Natural killer cell (primary cell): Measurements from ENCODE around the gene CALB2. TPM values are rescaled to one million over a fixed set of nuclear protein-coding genes. Genes with fewer than 3 reads are reported as not detected.
"Not testable (repeated sequence)": the region's sequence is repeated elsewhere in the genome, so short reads cannot be mapped to it uniquely, and the experiment has no call there.

ENCODE experiments used
- ATAC-seq, 3 donors: fragments of 150-1000 bp in 2 of 3; fragments of 200-7000 bp in 1 of 3; cut with Tn5 transposase; 1 replicate in 1 of 3; 2 replicates in 2 of 3; pipeline ENCODE4 v1.10.0; 2021; ENCODE audit warnings: mild to moderate bottlenecking in 2 of 3, moderate library complexity in 2 of 3
- DNase-seq, 2 donors: peaks; one replicate each; pipeline versions ENCODE4 v3.0.0 to v3.0.0-alpha.2; 2013 to 2021; ENCODE audit warnings: mixed read lengths in 1 of 2
- H3K27ac ChIP-seq: one replicate; pipeline ENCODE4 v1.5.1; 2013; ENCODE audit warnings: mild to moderate bottlenecking, low read length
- H3K27me3 ChIP-seq: one replicate; pipeline ENCODE4 v1.6.1; 2013; ENCODE audit warnings: low read length; ENCODE audit not compliant: control insufficient read depth, insufficient read depth
- H3K36me3 ChIP-seq: one replicate; pipeline ENCODE4 v1.6.1; 2013; ENCODE audit warnings: low read length; ENCODE audit not compliant: control insufficient read depth, insufficient read depth
- H3K4me1 ChIP-seq: one replicate; pipeline ENCODE4 v1.6.1; 2013; ENCODE audit warnings: low read length; ENCODE audit not compliant: control insufficient read depth, insufficient read depth
- H3K4me3 ChIP-seq: one replicate; pipeline ENCODE4 v1.5.1; 2013; ENCODE audit warnings: low read length
- H3K9me3 ChIP-seq: one replicate; pipeline ENCODE4 v1.6.1; 2013; ENCODE audit warnings: low read length; ENCODE audit not compliant: control insufficient read depth, insufficient read depth
- H3K27ac Mint-ChIP-seq, 2 donors: one replicate each; pipeline ENCODE4 v1.8.0; 2022; ENCODE audit warnings: mild to moderate bottlenecking in 2 of 2, mixed read lengths in 2 of 2, moderate library complexity in 1 of 2
- H3K27me3 Mint-ChIP-seq, 2 donors: one replicate each; pipeline ENCODE4 v1.8.0; 2022; ENCODE audit warnings: low read depth in 2 of 2, mixed read lengths in 2 of 2
- H3K36me3 Mint-ChIP-seq: one replicate; pipeline ENCODE4 v1.8.0; 2022; ENCODE audit warnings: mixed read lengths
- H3K4me1 Mint-ChIP-seq, 2 donors: one replicate each; pipeline ENCODE4 v1.8.0; 2022; ENCODE audit warnings: mixed read lengths in 2 of 2
- H3K4me3 Mint-ChIP-seq: one replicate; pipeline ENCODE4 v1.8.0; 2022; ENCODE audit warnings: mild to moderate bottlenecking, moderate library complexity, mixed read lengths
- H3K9me3 Mint-ChIP-seq, 2 donors: one replicate each; pipeline ENCODE4 v1.8.0; 2022; ENCODE audit warnings: mixed read lengths in 2 of 2
- CTCF ChIP-seq: fragments of 200-600 bp; IDR thresholded peaks from one replicate; pipeline ENCODE4 v1.8.0; 2022; ENCODE audit warnings: antibody characterized with exemption
- WGBS: methylation state at CpG from one replicate; pipeline ENCODE4 v1.1.7; 2013; ENCODE audit warnings: missing lambda C conversion rate; ENCODE audit not compliant: insufficient coverage; 5-methylcytosine and 5-hydroxymethylcytosine counted together
- intact Hi-C: fragments of 100-400 bp; cut with micrococcal nuclease; formaldehyde crosslinking; loops from one replicate; pipeline ENCODE4 v1.14.2; 2022
- total RNA-seq, 4 donors: library from RNA; stranded (reverse); fragments of 120-200 nt in 1 of 4; gene quantifications; one replicate each; pipeline versions ENCODE4 v1.2.3 to v1.2.4, GENCODE V29; 2013 to 2022

Gene CALB2
- total RNA-seq = not detected
- not detected for total RNA-seq (2013)

GRCh38 chr16:71358464-71358998 is at the start of gene CALB2:
TSS of gene CALB2 (plus strand) at chr16:71358723. CDS start at chr16:71358793, 70 bp downstream.
- TF ChIP-seq CTCF = peak; percentile 98
- Mint-ChIP-seq H3K36me3 (no peaks in the 10 kb centered on the region), H3K4me1 (peaks cover 0 to 9% of the 10 kb centered on the region in 2 donors), H3K27me3 (peaks cover 8 to 14% of the 10 kb centered on the region in 2 donors), H3K9me3 (no peaks in the 10 kb centered on the region), H3K4me3 (peak within 1 kb of the TSS; percentile 6), H3K27ac (no peak within 1 kb of the TSS)
- Histone ChIP-seq H3K4me1 (peaks cover 9% of the 10 kb centered on the region), H3K27me3 (peaks cover 8% of the 10 kb centered on the region), H3K36me3 (no peaks in the 10 kb centered on the region), H3K27ac (no peak within 1 kb of the TSS), H3K9me3 (no peaks in the 10 kb centered on the region), H3K4me3 (no peak within 1 kb of the TSS)
- ATAC-seq (peak; percentile 83 to 98 (median 96)), DNase-seq (peak; percentile 69 to 71)
- 3% methylated on average over 53 of the region's 53 CpGs for WGBS
- intact Hi-C loops = loop anchor here (2.0 kb wide), 1 partner anchor 144 kb away; no protein-coding TSS in a partner anchor

- Mint-ChIP-seq H3K9me3 (no peaks in the 10 kb centered on the region), H3K27me3 (peaks cover 42 to 72% of the 10 kb centered on the region in 2 donors), H3K4me3 (no peak overlapping the region), H3K36me3 (no peaks in the 10 kb centered on the region), H3K27ac (no peak overlapping the region), H3K4me1 (peaks cover 8 to 9% of the 10 kb centered on the region in 2 donors)
- TF ChIP-seq CTCF = peak; percentile 80
- peak; percentile 44 to 67 (median 52) for ATAC-seq
- peak in 1 of 2 donors; percentile 66 for DNase-seq
- intact Hi-C loops = loop anchor here (1.0 kb wide), 1 partner anchor 96 kb away; no protein-coding TSS in a partner anchor
- H3K9me3 ChIP-seq = no peaks in the 10 kb centered on the region
- no peak overlapping the region for H3K4me3 ChIP-seq
- no peaks in the 10 kb centered on the region for H3K36me3 ChIP-seq
- no peak overlapping the region for H3K27ac ChIP-seq
- 32% methylated on average over 6 of the region's 7 CpGs for WGBS
- no peaks in the 10 kb centered on the region for H3K4me1 ChIP-seq
- H3K27me3 ChIP-seq = peaks cover 7% of the 10 kb centered on the region
Observed at GRCh38 chr16:71311553-71312158, 46.9 kb upstream of the CALB2 start.

- H3K4me3 ChIP-seq, H3K4me1 Mint-ChIP-seq, H3K27me3 ChIP-seq, intact Hi-C loops, H3K36me3 Mint-ChIP-seq, H3K4me1 ChIP-seq, H3K27ac Mint-ChIP-seq, H3K36me3 ChIP-seq, H3K4me3 Mint-ChIP-seq, H3K9me3 ChIP-seq, DNase-seq, H3K27ac ChIP-seq, H3K9me3 Mint-ChIP-seq, ATAC-seq: not testable (repeated sequence)
- H3K27me3 Mint-ChIP-seq = peaks cover 36 to 58% of the 10 kb centered on the region in 2 donors
- WGBS = 58% methylated on average over 3 of the region's 3 CpGs
Observed at GRCh38 chr16:71313591-71313990, 44.9 kb upstream of the CALB2 start.

- Histone ChIP-seq H3K4me1 (no peaks in the 10 kb centered on the region), H3K4me3 (no peak overlapping the region), H3K27me3 (peaks cover 7% of the 10 kb centered on the region), H3K36me3 (no peaks in the 10 kb centered on the region), H3K27ac (no peak overlapping the region), H3K9me3 (no peaks in the 10 kb centered on the region)
- H3K36me3 Mint-ChIP-seq = no peaks in the 10 kb centered on the region
- TF ChIP-seq CTCF = no peak
- intact Hi-C loops = no loop called here
- DNase-seq = no peak
- no peak overlapping the region for H3K4me3 Mint-ChIP-seq
- peaks cover 8 to 9% of the 10 kb centered on the region in 2 donors for H3K4me1 Mint-ChIP-seq
- no peak overlapping the region for H3K27ac Mint-ChIP-seq
- ATAC-seq = no peak
- no peaks in the 10 kb centered on the region for H3K9me3 Mint-ChIP-seq
- 37% methylated on average over 2 of the region's 3 CpGs for WGBS
- peaks cover 23 to 56% of the 10 kb centered on the region in 2 donors for H3K27me3 Mint-ChIP-seq
Observed at GRCh38 chr16:71315269-71315668, 43.3 kb upstream of the CALB2 start.
